Panc1 (cell line): ENCODE data around the gene KTN1. TPM values are rescaled to one million over a fixed set of nuclear protein-coding genes. Genes with fewer than 3 reads are reported as not detected.

Experiments
- ATAC-seq: fragments of 200-7000 bp; cut with Tn5 transposase; 2 replicates; pipeline ENCODE4 v1.9.1; 2020; ENCODE audit warnings: mild to moderate bottlenecking, moderate library complexity
- BruUV-seq: library from RNA; stranded (reverse); fragments of 400-500 nt; replicated peaks from 2 replicates; lab custom pipeline; 2021; lab: Mats Ljungman, UMichigan
- CTCF ChIA-PET: fragments of 300-600 bp; sonication (Branson Sonifier 250); formaldehyde crosslinking; loops from one replicate; lab custom pipeline; 2022; ENCODE audit warnings: antibody characterized with exemption; lab: Charles Lee
- POLR2A ChIA-PET: fragments of 300-600 bp; sonication (Branson Sonifier 250); formaldehyde crosslinking; loops from one replicate; lab custom pipeline; 2022; ENCODE audit warnings: antibody characterized with exemption; lab: Charles Lee
- DNase-seq: peaks from one replicate; pipeline ENCODE4 v3.0.0-alpha.2; 2010; ENCODE audit warnings: low read depth, low spot score
- H3K27ac ChIP-seq: 2 replicates; pipeline ENCODE4 v1.5.1; 2011; ENCODE audit warnings: mild to moderate bottlenecking, low read length, inconsistent platforms
- H3K27me3 ChIP-seq: fragments of 200-500 bp; sonication (Bioruptor generic); 2 replicates; pipeline ENCODE4 v1.6.0; 2014; ENCODE audit warnings: low read length, inconsistent platforms; ENCODE audit not compliant: control insufficient read depth, insufficient read depth
- H3K36me3 ChIP-seq: fragments of 200-500 bp; sonication (Bioruptor generic); 2 replicates; pipeline ENCODE4 v1.5.1; 2014; ENCODE audit warnings: inconsistent platforms, mild to moderate bottlenecking, low read length, moderate library complexity; ENCODE audit not compliant: control insufficient read depth, insufficient read depth
- H3K4me1 ChIP-seq: 2 replicates; pipeline ENCODE4 v1.5.1; 2011; ENCODE audit warnings: inconsistent platforms, mild to moderate bottlenecking, low read length, moderate library complexity; ENCODE audit not compliant: control insufficient read depth, insufficient read depth
- H3K4me3 ChIP-seq, 2 experiments: 2 replicates each; pipeline ENCODE4 v1.5.1; 2011 to 2012; ENCODE audit warnings: low read depth in 2 of 2, low read length in 2 of 2, mild to moderate bottlenecking in 2 of 2, inconsistent platforms in 1 of 2, moderate library complexity in 1 of 2
- H3K9me3 ChIP-seq: fragments of 200-500 bp; sonication (Bioruptor generic); 2 replicates; pipeline ENCODE4 v1.5.1; 2014; ENCODE audit warnings: low read depth, mild to moderate bottlenecking, inconsistent platforms, low read length, moderate library complexity; ENCODE audit not compliant: control insufficient read depth, insufficient read depth
- CTCF ChIP-seq: fragments of 450-650 bp; IDR thresholded peaks from 2 replicates; pipeline ENCODE4 v1.5.1; 2017; ENCODE audit warnings: mild to moderate bottlenecking
- POLR2AphosphoS5 ChIP-seq: IDR thresholded peaks from 2 replicates; pipeline ENCODE4 v1.6.1; 2012; ENCODE audit warnings: mild to moderate bottlenecking, low read depth, low read length, moderate library complexity
- SIN3A ChIP-seq: IDR thresholded peaks from 2 replicates; pipeline ENCODE4 v1.6.1; 2012; ENCODE audit warnings: low read depth, mild to moderate bottlenecking, low read length, moderate library complexity, borderline replicate concordance; ENCODE audit not compliant: insufficient read depth
- in situ Hi-C: cut with HindIII; loops from 2 replicates; pipeline ENCODE4 v1.10.0; 2016; ENCODE audit warnings: low sequenced_read_pairs, low pct_unique_long_range_greater_than_20kb
- intact Hi-C: fragments of 100-400 bp; cut with micrococcal nuclease; formaldehyde crosslinking; loops from one replicate; pipeline ENCODE4 v1.10.0; 2022; ENCODE audit not compliant: unreplicated experiment
- total RNA-seq: library from RNA; stranded (reverse); gene quantifications from one replicate; pipeline ENCODE4 v1.2.1, GENCODE V29; 2021; ENCODE audit not compliant: unreplicated experiment

The KTN1 gene
- total RNA-seq, 1 experiment from 2014 or later: 310 TPM

DNA sequence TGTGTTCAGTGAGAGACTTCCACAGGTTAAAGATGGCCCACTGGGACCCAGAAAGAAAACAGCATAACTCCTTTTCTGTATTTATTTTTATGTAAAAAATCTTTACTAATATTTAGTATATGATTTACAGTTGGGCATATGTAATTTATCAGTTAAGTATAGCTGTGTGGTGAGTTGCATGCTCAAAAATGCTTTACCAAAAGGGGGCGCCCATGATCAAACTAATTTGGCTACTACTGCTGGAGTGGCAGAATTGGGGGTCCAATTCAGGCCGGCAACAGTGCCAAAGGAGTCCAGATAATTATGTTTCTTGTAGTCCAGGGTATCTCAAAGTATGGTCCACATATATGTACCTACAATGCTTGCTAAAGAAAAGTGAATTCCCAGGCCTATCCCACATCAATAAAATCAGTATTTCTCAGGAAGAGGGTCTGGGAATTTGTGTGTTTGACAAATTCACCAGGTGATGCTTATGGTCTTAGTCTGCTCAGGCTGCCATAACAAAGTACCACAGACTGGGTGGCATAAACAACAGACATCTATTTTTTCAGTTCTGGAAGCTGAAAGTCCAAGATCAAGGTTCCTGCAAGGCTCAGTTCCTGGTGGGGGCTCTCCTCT is 152.0 kb downstream of the KTN1 start:
- Histone ChIP-seq H3K4me1 (no peaks in the 10 kb centered on the region), H3K27ac (no peak overlapping the region), H3K36me3 (no peaks in the 10 kb centered on the region), H3K9me3 (no peaks in the 10 kb centered on the region), H3K27me3 (no peaks in the 10 kb centered on the region), H3K4me3 (no peak overlapping the region)
- ATAC-seq (no peak), DNase-seq (no peak)
- intact Hi-C loops (no loop called here), in situ Hi-C loops (no loop called here)
- peak; percentile 58 for TF ChIP-seq CTCF
- TF ChIP-seq POLR2AphosphoS5: no peak
- TF ChIP-seq SIN3A: no peak
- BruUV-seq: no TSS peak
- CTCF ChIA-PET: interaction anchor here (0.6 to 0.7 kb wide), 2 partner anchors 150 to 1183 kb away, joined by 3 to 4 read pairs; no protein-coding TSS in a partner anchor
- POLR2A ChIA-PET: no interaction called here

GRCh38 chr14:55733599-55733998 is 153.6 kb downstream of the KTN1 start:
- ChIA-PET POLR2A (no interaction called here), CTCF (interaction anchor here (0.7 kb wide), 1 partner anchor 301 kb away, joined by 3 read pairs; no protein-coding TSS in a partner anchor)
- no peak for ATAC-seq
- DNase-seq: no peak
- no peaks in the 10 kb centered on the region for H3K36me3 ChIP-seq
- H3K4me3 ChIP-seq: no peak overlapping the region
- BruUV-seq: no TSS peak
- no peaks in the 10 kb centered on the region for H3K9me3 ChIP-seq
- H3K4me1 ChIP-seq: no peaks in the 10 kb centered on the region
- in situ Hi-C loops (no loop called here), intact Hi-C loops (no loop called here)
- no peak overlapping the region for H3K27ac ChIP-seq
- H3K27me3 ChIP-seq: no peaks in the 10 kb centered on the region
- TF ChIP-seq SIN3A: no peak
- TF ChIP-seq POLR2AphosphoS5: no peak

Other genes starting within 250 kb of the KTN1 start
- gene ATG14, start 168.4 kb upstream of the KTN1 start, total RNA-seq: 7.1 TPM
- not detected for gene TBPL2, start 139.6 kb upstream of the KTN1 start, total RNA-seq